Measurements from ENCODE around the gene ZFP1.
"Not testable (repeated sequence)": the region's sequence is repeated elsewhere in the genome, so short reads cannot be mapped to it uniquely, and the experiment has no call there.

The ZFP1 gene

GRCh38 chr16:75204410-75204758 lies 56.1 kb downstream of the ZFP1 start:
- no peak for DNase-seq (ENCODE audit: low read depth)

- not testable (repeated sequence) for DNase-seq (ENCODE audit: low read depth)
Measured at GRCh38 chr16:75204905-75205304, 56.6 kb downstream of the ZFP1 start.

GRCh38 chr16:75205438-75205837 lies 57.1 kb downstream of the ZFP1 start:
- DNase-seq (ENCODE audit: low read depth) = not testable (repeated sequence)

GRCh38 chr16:75205961-75206748 lies 57.8 kb downstream of the ZFP1 start:
- DNase-seq (ENCODE audit: low read depth) = not testable (repeated sequence)

- DNase-seq (ENCODE audit: low read depth) = no peak
Measured at GRCh38 chr16:75206749-75207451, 58.6 kb downstream of the ZFP1 start, which contains the start of gene CTRB2. TSS of gene CTRB2 (minus strand) at chr16:75207161. CDS start at chr16:75207141, 20 bp downstream.

- DNase-seq (ENCODE audit: low read depth) = no peak
Measured at GRCh38 chr16:75207831-75208230, 59.5 kb downstream of the ZFP1 start.

- no peak for DNase-seq (ENCODE audit: low read depth)
Measured at GRCh38 chr16:75208242-75208825, 60.0 kb downstream of the ZFP1 start.

GRCh38 chr16:75208861-75209505 lies 60.7 kb downstream of the ZFP1 start:
- DNase-seq (ENCODE audit: low read depth) = no peak

- not testable (repeated sequence) for DNase-seq (ENCODE audit: low read depth)
Measured at GRCh38 chr16:75209514-75209913, 61.2 kb downstream of the ZFP1 start.

GRCh38 chr16:75209944-75210343 lies 61.6 kb downstream of the ZFP1 start:
- DNase-seq (ENCODE audit: low read depth) = no peak

- DNase-seq (ENCODE audit: low read depth) = not testable (repeated sequence)
Measured at GRCh38 chr16:75211286-75211685, 63.0 kb downstream of the ZFP1 start.

GRCh38 chr16:75216127-75216526 lies 67.8 kb downstream of the ZFP1 start:
- no peak for DNase-seq (ENCODE audit: low read depth)

- no peak for DNase-seq (ENCODE audit: low read depth)
Measured at GRCh38 chr16:75216576-75216975, 68.3 kb downstream of the ZFP1 start.

GRCh38 chr16:75217389-75217851 lies 69.1 kb downstream of the ZFP1 start:
- no peak for DNase-seq (ENCODE audit: low read depth)

GRCh38 chr16:75218256-75219076 lies 70.1 kb downstream of the ZFP1 start, which contains the start of gene CTRB1:
TSS of gene CTRB1 (plus strand) at chr16:75218988. CDS start at chr16:75219008, 20 bp downstream.
- no peak for DNase-seq (ENCODE audit: low read depth)

- DNase-seq (ENCODE audit: low read depth) = no peak
Measured at GRCh38 chr16:75219088-75219487, 70.8 kb downstream of the ZFP1 start.

GRCh38 chr16:75219838-75220237 lies 71.5 kb downstream of the ZFP1 start:
- DNase-seq (ENCODE audit: low read depth) = no peak

Measured in HS-27A (cell line).